Naive thymus-derived CD8-positive, alpha-beta T cell (primary cell): Measurements from ENCODE around the gene DOK3. TPM values are rescaled to one million over a fixed set of nuclear protein-coding genes. Genes with fewer than 3 reads are reported as not detected.

Experiments
- ATAC-seq, 2 donors: fragments of 150-1000 bp; cut with Tn5 transposase in 1 of 2; sonication (Bioruptor Pico), chemical (Tn5 transposase) in 1 of 2; 1 replicate in 1 of 2; 2 replicates in 1 of 2; pipeline ENCODE4 v1.10.0; 2021; ENCODE audit warnings: mild to moderate bottlenecking in 2 of 2, moderate library complexity in 2 of 2
- POLR2A ChIA-PET: fragments of 350-600 bp; sonication (Branson Sonifier 250); formaldehyde crosslinking; loops from one replicate; lab custom pipeline; 2021; ENCODE audit warnings: antibody characterized with exemption; lab: Charles Lee
- DNase-seq, 10 donors: peaks; one replicate each; pipeline versions ENCODE4 v3.0.0 to v3.0.0-alpha.2; 2020 to 2022
- H3K27ac Mint-ChIP-seq, 10 donors: one replicate each; pipeline ENCODE4 v1.8.0; 2020 to 2022; ENCODE audit warnings: mild to moderate bottlenecking in 10 of 10, mixed read lengths in 10 of 10, moderate library complexity in 4 of 10, inconsistent platforms in 1 of 10
- H3K27me3 Mint-ChIP-seq, 5 donors: one replicate each; pipeline ENCODE4 v1.8.0; 2021 to 2022; ENCODE audit warnings: mixed read lengths in 5 of 5
- H3K36me3 Mint-ChIP-seq, 3 donors: one replicate each; pipeline ENCODE4 v1.8.0; 2020 to 2022; ENCODE audit warnings: mixed read lengths in 3 of 3, mild to moderate bottlenecking in 2 of 3, inconsistent platforms in 1 of 3
- H3K4me1 Mint-ChIP-seq, 4 donors: one replicate each; pipeline ENCODE4 v1.8.0; 2021 to 2022; ENCODE audit warnings: mixed read lengths in 4 of 4
- H3K4me3 Mint-ChIP-seq, 10 donors: one replicate each; pipeline ENCODE4 v1.8.0; 2020 to 2022; ENCODE audit warnings: mild to moderate bottlenecking in 10 of 10, mixed read lengths in 10 of 10, moderate library complexity in 6 of 10, inconsistent platforms in 1 of 10
- H3K9me3 Mint-ChIP-seq, 9 donors: one replicate each; pipeline ENCODE4 v1.8.0; 2020 to 2022; ENCODE audit warnings: mixed read lengths in 9 of 9, mild to moderate bottlenecking in 3 of 9, inconsistent platforms in 1 of 9, moderate library complexity in 1 of 9
- polyA plus RNA-seq, 3 donors: library from polyadenylated mRNA; unstranded; fragments of 300-500 nt; fragmentation: Illumina TruSeq; gene quantifications; one replicate each; pipeline ENCODE4 v1.2.3, GENCODE V29; 2021
- total RNA-seq, 8 experiments: library from RNA in 2 of 8; stranded (reverse) in 2 of 8; gene quantifications; one replicate each; pipeline ENCODE4 v1.2.3 and lab custom pipeline; 2021 to 2026

Gene DOK3
- total and polyA plus RNA-seq, 5 experiments from 2014 or later = 0.22 to 3.8 (median 3.7) TPM; not detected in 2

DNA sequence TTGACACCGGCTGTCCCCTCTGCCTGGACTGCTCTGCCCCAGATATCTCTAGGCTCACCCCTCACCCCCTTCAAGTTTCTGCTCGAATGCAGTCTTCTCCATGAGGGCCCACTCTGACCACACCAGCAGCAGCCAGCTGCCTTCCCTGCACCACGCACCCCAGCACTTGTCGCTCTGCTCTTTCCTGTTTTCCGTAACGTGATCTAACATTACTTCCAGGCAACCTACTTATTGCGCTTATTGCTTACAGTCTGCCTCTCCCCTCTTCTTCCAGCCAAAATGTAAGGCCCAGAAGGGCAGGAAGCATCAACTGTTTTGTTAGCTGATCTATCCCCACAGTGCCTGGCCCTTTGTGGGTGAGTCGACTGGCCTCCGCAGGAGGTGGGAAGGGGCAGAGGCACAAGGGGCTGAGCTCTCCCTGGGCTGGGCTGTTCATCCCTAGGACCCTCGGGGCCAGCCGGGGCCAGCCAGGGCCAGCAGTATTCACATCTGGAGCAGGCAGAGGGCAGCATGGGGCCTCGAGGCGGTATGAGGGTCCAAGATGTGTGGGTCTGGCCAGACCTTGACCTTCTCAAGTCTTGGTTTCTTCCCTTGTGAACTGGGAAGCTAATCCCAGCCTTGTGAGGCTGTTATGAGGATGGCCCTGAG, 24.6 kb downstream of the DOK3 start:
- Mint-ChIP-seq H3K27me3 (no peaks in the 10 kb centered on the region), H3K27ac (peak overlapping the region in 3 of 10 donors; percentile 22 to 79 (median 73)), H3K9me3 (no peaks in the 10 kb centered on the region), H3K4me3 (no peak overlapping the region), H3K36me3 (peaks cover 0 to 19% (median 6%) of the 10 kb centered on the region in 3 donors), H3K4me1 (peaks cover 2 to 8% (median 2%) of the 10 kb centered on the region in 4 donors)
- ATAC-seq (no peak), DNase-seq (no peak)
- POLR2A ChIA-PET = no interaction called here

GRCh38 chr5:177483994-177484901, 25.4 kb downstream of the DOK3 start:
- Mint-ChIP-seq H3K27ac (peak overlapping the region in 2 of 10 donors; percentile 73 to 79), H3K36me3 (peaks cover 0 to 17% (median 6%) of the 10 kb centered on the region in 3 donors), H3K27me3 (no peaks in the 10 kb centered on the region), H3K9me3 (no peaks in the 10 kb centered on the region), H3K4me1 (peaks cover 5 to 16% (median 10%) of the 10 kb centered on the region in 4 donors), H3K4me3 (no peak overlapping the region)
- DNase-seq (no peak), ATAC-seq (no peak)
- POLR2A ChIA-PET = no interaction called here

- POLR2A ChIA-PET = interaction anchor here (0.7 kb wide), 1 partner anchor 14 kb away, joined by 3 read pairs; no protein-coding TSS in a partner anchor
- ATAC-seq (no peak), DNase-seq (no peak)
- H3K27me3 Mint-ChIP-seq = no peaks in the 10 kb centered on the region
- H3K4me1 Mint-ChIP-seq = peaks cover 13 to 28% (median 21%) of the 10 kb centered on the region in 4 donors
- peak overlapping the region in 2 of 10 donors; percentile 69 to 80 for H3K27ac Mint-ChIP-seq
- H3K4me3 Mint-ChIP-seq = no peak overlapping the region
- H3K36me3 Mint-ChIP-seq = peaks cover 0 to 15% (median 6%) of the 10 kb centered on the region in 3 donors
- H3K9me3 Mint-ChIP-seq = no peaks in the 10 kb centered on the region
Observed at GRCh38 chr5:177483042-177483441, 26.6 kb downstream of the DOK3 start.

DNA sequence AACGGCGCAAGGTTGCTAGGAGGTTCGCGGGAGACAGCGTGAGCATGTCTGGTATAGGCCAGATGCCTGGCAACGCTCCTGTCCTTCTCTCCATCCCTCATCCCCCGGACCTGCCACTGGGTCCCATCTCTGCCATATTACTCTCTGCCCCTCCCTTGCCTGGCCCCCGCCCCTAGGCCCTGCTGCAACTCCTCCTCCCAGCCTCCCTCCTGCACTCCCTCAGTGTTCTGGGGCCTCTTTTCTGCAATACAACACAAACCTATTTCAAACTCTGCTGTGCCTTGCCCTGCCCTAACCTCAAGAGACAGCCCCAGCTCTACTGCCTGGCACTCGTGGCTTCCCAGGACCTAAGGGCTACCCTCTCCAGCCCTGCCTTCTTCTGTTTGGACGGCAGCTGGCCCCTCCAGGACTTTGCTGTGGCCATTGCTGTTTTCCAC, 27.2 kb downstream of the DOK3 start:
- POLR2A ChIA-PET = interaction anchor here (0.7 kb wide), 1 partner anchor 13 kb away, joined by 3 read pairs; no protein-coding TSS in a partner anchor
- H3K4me3 Mint-ChIP-seq = no peak overlapping the region
- peaks cover 17 to 34% (median 26%) of the 10 kb centered on the region in 4 donors for H3K4me1 Mint-ChIP-seq
- H3K27me3 Mint-ChIP-seq = no peaks in the 10 kb centered on the region
- peaks cover 0 to 13% (median 5%) of the 10 kb centered on the region in 3 donors for H3K36me3 Mint-ChIP-seq
- H3K9me3 Mint-ChIP-seq = no peaks in the 10 kb centered on the region
- ATAC-seq = no peak
- H3K27ac Mint-ChIP-seq = peak overlapping the region in 5 of 10 donors; percentile 28 to 71 (median 53)
- no peak for DNase-seq

DNA sequence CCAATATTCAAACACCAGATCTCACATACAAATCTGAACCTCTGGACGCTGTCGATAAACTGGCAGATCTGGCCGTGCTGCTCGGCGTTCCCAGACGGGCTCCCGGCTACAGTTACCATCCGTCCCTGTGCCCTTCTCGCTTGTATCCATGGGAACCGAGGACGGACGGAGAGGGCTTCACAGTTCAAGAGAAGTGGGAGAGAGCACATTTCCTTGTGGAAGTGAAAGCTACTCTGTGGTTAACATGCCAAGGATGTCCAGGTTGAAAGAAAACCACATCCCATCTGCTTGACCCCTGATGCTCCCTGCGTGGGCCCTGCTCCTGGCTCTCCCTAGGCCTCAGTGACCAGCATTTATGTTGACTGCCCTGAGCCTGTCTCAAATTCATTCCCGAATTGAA, 29.9 kb downstream of the DOK3 start:
- no peak for DNase-seq
- Mint-ChIP-seq H3K9me3 (no peaks in the 10 kb centered on the region), H3K4me3 (peak overlapping the region in 2 of 10 donors; percentile 28 to 62), H3K36me3 (peaks cover 0 to 2% (median 2%) of the 10 kb centered on the region in 3 donors), H3K27ac (peak overlapping the region in 9 of 10 donors; percentile 90 to 97 (median 94)), H3K4me1 (peaks cover 28 to 49% (median 43%) of the 10 kb centered on the region in 4 donors), H3K27me3 (no peaks in the 10 kb centered on the region)
- POLR2A ChIA-PET = interaction anchor here (0.9 to 1.9 kb wide), 6 partner anchors 8 to 123 kb away, joined by 3 to 16 read pairs (median 4); partner anchors contain the start of genes GRK6 and PDLIM7
- ATAC-seq = no peak

DNA sequence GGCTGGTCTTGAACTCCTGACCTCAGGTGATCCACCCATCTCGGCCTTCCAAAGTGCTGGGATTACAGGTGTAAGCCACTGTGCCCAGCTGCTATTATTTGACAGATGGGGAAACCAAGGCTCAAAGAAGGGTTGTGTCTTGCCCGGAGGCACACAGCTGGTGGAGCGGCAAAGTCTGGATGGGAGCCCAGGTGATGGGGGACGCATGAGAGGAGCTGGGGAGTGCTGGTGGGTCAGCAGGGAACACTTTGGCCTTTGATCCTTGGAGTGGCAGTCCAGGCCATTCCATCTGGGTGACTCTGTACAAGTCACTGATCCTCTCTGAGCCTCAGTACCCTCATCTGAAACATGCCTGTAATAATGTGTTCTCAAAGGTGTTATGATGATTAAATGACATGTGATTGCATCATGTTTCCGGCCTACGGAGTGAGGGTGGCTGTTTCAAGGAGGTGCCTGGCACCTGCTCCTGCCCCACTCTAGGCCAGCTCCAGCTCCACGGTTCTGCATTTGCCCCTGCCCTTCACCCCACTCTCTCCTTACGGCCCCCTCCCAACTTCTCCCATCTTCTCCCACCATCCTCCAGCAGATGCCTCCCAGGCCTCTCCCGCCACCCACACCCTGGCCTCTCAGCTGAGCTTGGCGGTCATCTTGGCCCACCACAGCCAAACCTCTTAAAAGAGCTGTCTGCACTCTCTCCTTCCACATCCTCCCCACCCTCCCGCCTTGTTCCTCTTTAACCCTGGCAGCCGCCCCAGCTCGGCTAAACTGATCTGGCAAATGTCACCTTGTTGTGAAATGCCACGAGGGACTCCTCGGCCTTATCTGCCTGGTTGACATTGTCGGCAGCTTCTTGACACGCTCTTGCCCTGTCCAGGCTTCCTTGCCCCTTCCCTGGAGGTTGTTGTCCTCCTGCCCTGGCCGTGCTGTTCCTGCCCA, 30.6 kb downstream of the DOK3 start:
- Mint-ChIP-seq H3K36me3 (peaks cover 0 to 2% (median 2%) of the 10 kb centered on the region in 3 donors), H3K9me3 (no peaks in the 10 kb centered on the region), H3K27me3 (no peaks in the 10 kb centered on the region), H3K4me1 (peaks cover 30 to 54% (median 50%) of the 10 kb centered on the region in 4 donors), H3K4me3 (peak overlapping the region in 8 of 10 donors; percentile 28 to 80 (median 60)), H3K27ac (peak overlapping the region; percentile 77 to 97 (median 94))
- POLR2A ChIA-PET = interaction anchor here (0.6 to 1.9 kb wide), 11 partner anchors 9 to 123 kb away, joined by 3 to 16 read pairs (median 4); partner anchors contain the start of genes GRK6 and PDLIM7
- DNase-seq = peak in 4 of 10 donors; percentile 34 to 60 (median 51)
- ATAC-seq = peak; percentile 84 to 89

DNA sequence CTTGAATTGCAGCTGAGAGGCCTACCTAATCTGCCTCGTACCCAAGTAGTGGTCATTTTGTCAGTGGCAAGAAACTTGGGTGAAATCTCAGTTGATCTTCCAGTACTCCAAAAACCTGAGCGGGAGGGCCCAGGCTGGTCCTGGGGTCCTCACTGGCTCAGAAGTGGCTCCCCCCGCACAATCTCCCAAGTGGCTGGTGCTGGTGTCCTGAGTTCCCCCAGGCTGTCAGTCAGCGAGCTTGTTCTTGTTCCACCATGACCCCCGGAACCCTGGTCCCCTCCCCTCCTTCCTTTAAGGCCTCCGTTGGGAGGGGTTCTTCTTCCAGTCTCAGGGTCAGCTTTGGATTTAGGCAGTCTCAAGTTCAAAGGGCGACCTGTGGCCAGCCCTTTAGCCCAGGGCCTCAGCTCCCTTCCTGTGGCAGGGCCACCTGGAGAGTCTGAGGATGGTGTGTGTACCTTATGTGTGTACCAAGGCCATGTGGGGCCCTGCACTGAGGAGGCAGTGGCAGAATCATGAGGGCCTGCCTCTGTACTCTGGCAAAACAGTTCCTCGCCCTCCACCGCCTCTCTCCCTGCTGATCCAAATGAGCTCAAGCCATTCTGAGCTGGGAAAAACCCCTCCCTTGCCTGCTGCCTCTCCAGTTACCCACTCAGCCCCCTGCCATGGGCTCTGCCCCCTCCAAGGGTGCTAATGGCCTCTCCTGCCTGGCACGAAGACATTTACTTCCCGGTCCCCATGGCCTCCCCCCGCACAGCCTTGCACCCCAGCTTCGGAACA, 31.7 kb downstream of the DOK3 start:
- no peaks in the 10 kb centered on the region for H3K36me3 Mint-ChIP-seq
- no peaks in the 10 kb centered on the region for H3K9me3 Mint-ChIP-seq
- POLR2A ChIA-PET = interaction anchor here (0.6 to 1.8 kb wide), 11 partner anchors 11 to 174 kb away, joined by 3 to 10 read pairs (median 4); partner anchors contain the start of genes PDLIM7 and PRELID1
- peaks cover 33 to 58% (median 52%) of the 10 kb centered on the region in 4 donors for H3K4me1 Mint-ChIP-seq
- H3K27ac Mint-ChIP-seq = peak overlapping the region in 9 of 10 donors; percentile 11 to 97 (median 86)
- DNase-seq (no peak), ATAC-seq (no peak)
- H3K27me3 Mint-ChIP-seq = no peaks in the 10 kb centered on the region
- no peak overlapping the region for H3K4me3 Mint-ChIP-seq

DNA sequence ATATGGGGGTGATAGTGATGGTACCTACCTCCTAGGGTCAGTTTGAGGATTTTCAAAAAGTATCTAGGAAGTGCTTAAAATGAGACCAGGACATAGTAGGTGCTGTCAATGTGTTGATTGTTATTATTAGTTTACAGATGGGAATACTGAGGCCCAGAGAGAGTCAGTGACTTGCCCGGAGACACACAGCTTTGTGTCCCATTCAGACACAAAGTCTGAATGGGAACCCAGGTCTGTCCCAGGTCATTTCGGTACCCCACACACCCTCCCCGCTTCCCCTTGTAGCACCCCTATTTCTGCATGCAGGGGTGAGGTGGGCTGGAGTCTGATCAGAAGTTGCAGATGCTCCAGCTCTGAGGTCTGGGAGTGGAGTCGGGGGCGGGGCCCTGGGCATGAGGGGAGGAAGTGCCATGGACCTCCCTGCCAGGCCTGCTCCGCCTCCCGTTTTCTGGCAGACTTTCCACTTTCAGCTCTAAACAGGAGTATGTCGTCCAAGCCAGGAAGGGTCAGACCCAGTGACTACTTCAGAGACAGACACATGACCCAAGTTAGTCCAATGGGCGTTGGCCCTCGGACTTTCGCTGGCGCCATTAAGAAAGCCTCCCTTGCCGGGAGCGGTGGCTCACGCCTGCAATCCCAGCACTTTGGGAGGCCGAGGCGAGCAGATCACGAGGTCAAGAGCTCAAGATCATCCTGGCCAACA, 32.9 kb downstream of the DOK3 start:
- H3K27ac Mint-ChIP-seq = peak overlapping the region; percentile 5 to 92 (median 68)
- peak overlapping the region in 6 of 10 donors; percentile 21 to 86 (median 62) for H3K4me3 Mint-ChIP-seq
- peaks cover 35 to 68% (median 59%) of the 10 kb centered on the region in 4 donors for H3K4me1 Mint-ChIP-seq
- no peaks in the 10 kb centered on the region for H3K9me3 Mint-ChIP-seq
- DNase-seq (no peak), ATAC-seq (no peak)
- POLR2A ChIA-PET = interaction anchor here (0.8 to 1.8 kb wide), 6 partner anchors 17 to 74 kb away, joined by 3 to 5 read pairs (median 4); partner anchors contain the start of gene PDLIM7
- H3K27me3 Mint-ChIP-seq = no peaks in the 10 kb centered on the region
- H3K36me3 Mint-ChIP-seq = no peaks in the 10 kb centered on the region

DNA sequence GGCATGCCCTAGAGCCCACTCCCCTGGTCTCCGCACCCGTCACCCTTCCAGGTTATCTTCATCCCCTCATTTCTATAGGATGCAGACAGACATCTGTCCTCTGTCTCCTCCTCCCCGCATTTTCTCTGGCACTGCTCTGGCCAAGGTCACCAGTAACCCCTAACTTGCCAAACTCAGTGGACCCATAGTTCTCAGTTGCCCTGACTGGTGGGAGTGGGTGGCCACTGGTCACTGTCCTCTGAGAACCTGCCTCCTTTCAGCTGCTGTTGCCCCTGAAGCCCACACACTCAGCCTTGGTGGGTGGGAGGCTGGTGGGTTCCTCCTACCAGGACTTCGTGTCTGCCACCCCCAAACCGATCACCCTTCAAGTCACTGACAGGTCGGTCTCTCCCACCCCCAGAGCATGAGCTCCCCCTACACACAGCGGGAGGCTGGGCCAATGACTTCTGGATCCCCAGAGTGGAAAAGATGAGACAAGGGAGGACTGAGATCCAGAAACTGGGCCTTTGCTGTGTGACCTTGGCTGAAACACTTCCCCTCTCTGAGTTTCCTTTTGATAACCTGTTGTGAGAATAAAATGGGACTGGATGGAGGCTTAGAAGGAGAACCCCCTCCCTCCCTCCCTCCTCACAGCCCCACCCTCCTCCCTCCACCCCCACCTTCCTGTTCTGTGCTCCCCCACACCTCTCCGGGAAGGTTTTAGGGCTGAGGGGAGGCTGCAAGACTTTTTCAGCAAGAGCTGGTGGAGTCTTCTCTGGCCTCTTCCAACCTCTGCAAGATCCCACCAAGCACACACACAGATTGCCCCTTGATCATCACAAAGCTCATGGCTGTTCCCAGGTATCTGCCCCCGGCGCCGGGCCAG, 33.8 kb downstream of the DOK3 start:
- Mint-ChIP-seq H3K4me3 (peak overlapping the region in 9 of 10 donors; percentile 12 to 86 (median 64)), H3K36me3 (no peaks in the 10 kb centered on the region), H3K4me1 (peaks cover 35 to 74% (median 68%) of the 10 kb centered on the region in 4 donors), H3K27ac (peak overlapping the region; percentile 57 to 94 (median 82)), H3K9me3 (no peaks in the 10 kb centered on the region), H3K27me3 (no peaks in the 10 kb centered on the region)
- POLR2A ChIA-PET = interaction anchor here (0.6 to 1.4 kb wide), 9 partner anchors 11 to 174 kb away, joined by 3 to 13 read pairs (median 4); partner anchors contain the start of gene PDLIM7
- ATAC-seq (no peak), DNase-seq (no peak)
